SU-DHL-6 (cell line): ENCODE data around the gene ZP4.

ENCODE experiments used
- CTCF ChIP-seq: fragments of 200-600 bp; sonication (generic); IDR thresholded peaks from one replicate; pipeline ENCODE4 v1.5.1; 2017; ENCODE audit warnings: antibody characterized with exemption, mild to moderate bottlenecking, low read length, moderate library complexity; ENCODE audit not compliant: insufficient read depth, poor library complexity, severe bottlenecking
- EZH2phosphoT487 ChIP-seq: fragments of 200-600 bp; sonication (generic), shearing (Covaris generic); conservative IDR thresholded peaks from 2 replicates; pipeline ENCODE4 v1.6.1; 2018; ENCODE audit warnings: mild to moderate bottlenecking, antibody characterized with exemption, low read length, moderate library complexity, mixed read lengths

- TF ChIP-seq CTCF (no peak), EZH2phosphoT487 (no peak)
Observed at GRCh38 chr1:237911911-237912310, 21.2 kb upstream of the ZP4 start.
